Brain pericyte (primary cell): Measurements from ENCODE around the gene TMTC2.
A peak's percentile ranks its signal among the peaks of the same experiment; 100 is the strongest.

ENCODE experiments used
- DNase-seq: peaks from one replicate; pipeline ENCODE4 v3.0.0-alpha.2; 2012; ENCODE audit warnings: low read depth, low spot score

The TMTC2 gene

DNA sequence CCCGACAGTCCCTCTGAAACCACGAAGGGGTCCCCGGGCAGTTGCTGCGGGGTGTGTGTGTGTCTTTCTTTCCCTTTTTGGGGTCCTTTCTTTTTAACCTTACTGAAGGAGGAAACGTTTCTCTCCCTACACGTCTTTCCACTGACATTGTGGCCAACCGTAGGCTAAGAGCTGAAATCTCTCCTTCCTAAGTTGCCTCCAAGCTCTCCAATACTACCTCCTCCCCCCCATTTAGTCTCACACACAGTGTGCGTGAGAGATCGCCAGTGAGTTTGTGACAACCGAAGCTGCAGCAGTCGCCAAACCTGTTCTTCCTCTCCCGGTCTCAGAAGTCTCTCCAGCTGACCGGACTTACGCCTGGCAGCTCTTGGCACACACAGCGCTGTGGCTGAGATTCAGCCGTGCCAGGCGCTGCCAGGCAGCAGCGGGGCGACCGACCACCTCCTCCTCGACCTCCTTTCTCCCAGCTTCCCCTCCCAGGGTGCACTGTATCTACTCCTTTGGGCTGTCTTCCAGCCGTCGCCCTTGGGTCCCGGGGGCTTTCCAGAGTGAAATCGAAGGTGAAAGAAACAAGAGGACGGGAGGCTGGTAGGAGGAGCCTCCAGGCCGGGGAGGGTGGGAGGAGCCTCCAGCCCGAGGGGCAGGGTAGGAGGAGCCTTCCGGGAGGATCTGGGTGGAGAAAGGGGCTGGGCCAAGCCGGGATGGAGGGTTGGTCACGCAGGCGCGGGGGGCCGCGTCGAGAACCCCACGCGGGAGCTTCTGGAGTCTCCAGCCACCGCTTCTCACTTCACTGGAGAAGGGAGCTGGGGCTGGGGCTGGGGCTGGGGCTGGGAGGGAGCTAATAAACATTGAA, at the start of gene TMTC2:
Gene TMTC2, plus strand, starts transcription at position 739 of the 853 bp plus-strand sequence.
- DNase-seq, result peak; percentile 69

DNA sequence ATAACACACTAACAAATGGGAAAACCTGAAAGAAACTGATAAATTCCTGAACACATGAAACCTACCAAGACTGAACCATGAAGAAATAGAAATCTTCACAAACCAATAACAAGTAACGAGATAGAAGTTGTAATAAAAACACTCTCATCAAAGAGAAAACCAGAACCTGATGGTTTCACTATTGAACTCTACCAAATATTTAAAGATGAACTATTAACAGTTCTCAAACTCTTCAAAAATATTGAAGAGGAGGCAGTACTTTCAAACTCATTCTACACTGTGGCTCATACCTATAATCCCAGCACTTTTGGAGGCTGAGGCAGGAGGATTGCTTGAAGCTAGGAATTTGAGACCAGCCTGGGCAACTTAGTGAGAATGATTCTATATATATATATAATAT, 48.4 kb upstream of the TMTC2 start:
- DNase-seq, result no peak

DNA sequence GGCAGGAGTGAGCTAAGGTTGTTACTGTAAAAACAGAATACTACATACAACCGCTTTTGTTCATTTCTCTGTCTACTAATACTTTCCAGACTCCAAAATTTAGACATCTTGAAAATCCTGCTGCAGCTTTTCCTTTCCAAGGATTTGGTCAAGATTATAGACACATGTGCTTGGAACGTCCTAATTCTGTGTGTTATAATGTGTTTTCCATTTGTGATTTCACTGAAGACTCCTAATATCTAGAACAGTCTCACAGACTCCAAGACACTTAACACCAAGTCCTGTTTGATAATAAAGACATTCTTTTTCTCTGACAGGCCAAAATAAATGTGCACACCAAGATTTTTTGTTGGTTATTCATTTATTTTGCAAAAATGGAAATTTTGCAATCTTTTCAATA, 41.8 kb upstream of the TMTC2 start:
- DNase-seq, result no peak

DNA sequence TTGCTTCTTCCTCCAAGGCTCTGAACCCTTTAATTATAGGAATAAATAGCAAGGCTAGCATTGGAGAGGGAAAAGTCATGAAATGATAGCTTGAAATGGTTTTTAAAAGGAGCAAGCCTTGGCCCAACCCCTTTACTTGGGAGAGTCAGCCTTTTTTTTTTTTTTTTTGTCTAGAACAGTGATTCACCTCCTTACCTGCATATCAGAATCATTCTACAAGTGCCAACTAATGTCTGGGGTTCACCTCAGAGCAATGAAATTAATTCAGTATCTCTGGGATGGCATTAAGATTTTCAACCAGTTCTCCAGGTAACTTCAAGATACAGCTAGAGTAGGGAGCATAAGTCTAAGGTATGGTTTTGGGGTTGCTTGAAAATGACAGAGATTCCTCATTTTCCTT, 41.3 kb upstream of the TMTC2 start:
- no peak for DNase-seq

DNA sequence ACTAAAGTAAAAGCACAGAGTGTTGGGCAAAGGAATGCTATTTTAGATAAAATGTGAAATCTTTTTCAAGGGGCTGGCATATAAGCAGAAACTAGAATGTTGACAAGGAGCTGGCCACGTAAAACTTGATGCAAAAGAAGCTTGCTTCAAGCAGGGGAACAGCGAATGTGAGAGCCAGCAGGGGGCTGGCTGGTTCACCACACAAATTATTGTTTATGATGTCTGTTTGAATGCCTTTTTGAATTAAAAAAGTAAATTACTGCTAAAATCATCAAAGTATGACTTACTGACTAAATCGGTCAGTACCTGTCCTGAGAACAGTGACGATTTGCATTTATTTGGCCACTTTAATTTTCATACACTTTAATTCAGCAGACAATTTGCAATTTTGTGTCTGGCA, 38.9 kb upstream of the TMTC2 start:
- no peak for DNase-seq

DNA sequence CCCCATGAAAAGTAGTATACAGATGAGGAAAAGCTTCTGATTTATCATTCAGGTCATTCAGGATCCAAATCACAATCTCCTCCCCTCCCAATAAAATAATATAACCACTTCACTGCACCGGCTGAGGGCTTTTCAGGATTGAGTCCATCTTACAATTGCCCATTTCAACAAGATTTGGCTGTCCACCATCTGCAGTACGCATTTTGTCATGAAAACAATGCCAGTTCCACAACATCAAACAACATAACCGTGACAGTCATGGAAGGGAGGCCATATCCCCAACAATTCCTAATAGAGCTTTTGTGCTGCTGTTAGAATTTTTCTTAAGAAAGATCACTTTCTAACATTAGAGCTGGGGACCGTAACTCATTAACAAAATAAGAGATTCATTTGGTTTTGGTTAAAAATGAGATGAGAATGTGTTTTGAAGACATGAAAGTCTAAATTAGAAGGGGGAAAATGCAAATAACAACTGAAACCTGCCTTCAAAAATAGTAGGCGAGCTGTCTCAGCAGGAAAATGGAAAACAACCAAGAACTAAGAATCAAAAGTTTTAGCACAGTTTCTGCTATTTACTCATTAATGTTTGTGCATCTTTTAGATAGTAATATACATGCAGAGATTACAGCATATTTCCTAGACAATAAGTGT, 38.3 kb upstream of the TMTC2 start:
- no peak for DNase-seq

DNA sequence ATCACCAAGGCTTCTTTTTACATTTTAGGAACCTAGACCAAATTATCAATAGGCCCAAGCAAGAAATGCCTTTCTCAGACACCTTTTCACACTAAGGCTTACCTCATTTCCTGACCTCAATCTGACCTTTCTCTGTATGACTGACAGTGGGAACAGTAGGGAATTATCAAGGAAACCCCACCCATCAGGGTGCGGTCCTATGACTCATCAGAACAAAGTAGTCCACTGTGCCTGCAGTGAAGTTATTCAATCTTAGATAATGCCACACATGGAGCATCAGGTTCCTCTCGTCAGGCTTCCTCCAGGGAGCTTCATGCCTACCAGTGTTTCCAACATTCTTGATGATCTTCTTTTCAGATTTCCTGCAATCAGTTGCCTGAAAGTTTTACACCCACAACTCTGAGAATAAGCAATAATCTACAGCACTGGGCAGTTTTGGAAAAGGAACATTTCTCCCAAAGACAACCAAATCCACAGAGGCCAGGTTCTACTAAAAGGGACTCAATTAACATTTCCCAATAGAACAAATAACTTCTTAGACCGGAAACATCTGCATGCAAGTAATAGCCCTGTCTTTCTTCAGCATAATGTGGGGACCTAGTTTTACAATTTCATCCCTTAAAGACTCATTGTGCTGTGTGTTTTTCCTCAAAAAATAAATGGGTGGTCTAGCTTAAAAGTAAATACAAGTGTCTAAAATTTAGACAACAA, 35.9 kb upstream of the TMTC2 start:
- no peak for DNase-seq

DNA sequence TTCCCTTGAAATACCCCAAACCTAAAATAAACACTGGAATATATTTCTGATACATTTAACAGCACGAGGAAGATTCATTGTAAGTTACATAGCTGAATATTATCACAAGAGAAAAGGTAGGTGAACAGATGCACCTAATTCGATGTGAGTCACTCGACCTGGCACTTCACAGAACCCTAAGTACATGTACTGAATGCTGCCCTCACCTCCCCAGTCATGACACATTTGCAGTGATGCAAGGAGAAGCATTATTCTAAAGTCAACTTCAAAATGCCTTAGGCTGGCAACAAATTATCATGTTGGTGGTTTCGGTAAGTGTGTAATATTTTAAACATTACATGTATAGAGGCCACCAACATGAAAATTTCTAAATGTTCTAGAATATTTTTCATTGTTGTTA, 35.2 kb upstream of the TMTC2 start:
- no peak for DNase-seq

DNA sequence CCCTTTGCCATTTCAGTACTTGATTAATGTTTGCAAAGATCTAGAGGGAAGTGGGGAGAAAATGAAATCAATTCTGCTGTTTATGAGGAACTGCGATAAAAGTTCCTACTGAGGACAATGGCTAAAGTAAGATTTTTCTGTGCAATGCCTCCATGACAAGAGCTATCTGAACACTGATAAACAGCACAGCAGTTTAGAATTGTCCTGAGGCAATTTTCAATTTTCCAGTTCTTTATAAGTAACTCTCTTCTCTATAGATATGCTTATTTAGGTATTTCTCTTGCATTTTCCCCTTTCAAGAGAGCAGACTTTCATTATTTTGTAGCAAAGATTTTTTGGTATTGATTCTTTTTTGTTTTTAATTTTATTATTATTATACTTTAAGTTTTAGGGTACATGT, 34.6 kb upstream of the TMTC2 start:
- DNase-seq, result no peak

DNA sequence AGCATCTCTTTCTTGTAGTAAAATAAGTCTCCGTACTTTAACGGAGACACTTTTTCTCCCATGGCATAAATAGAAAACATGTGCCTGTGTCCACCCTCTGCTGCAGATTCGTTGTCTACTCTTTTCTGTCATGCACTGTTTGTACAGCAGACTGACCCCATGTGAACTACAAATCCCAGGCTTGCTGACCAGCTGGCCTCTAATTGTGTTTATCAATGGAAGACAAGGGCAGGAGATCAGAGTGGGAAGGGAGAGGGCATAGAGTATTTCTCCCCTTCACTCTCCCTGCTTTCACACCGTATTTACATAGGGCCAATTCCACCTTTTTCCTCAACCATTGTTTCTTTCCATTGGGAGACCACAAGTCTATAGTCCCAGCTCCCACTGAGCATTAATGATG, 31.0 kb upstream of the TMTC2 start:
- no peak for DNase-seq

DNA sequence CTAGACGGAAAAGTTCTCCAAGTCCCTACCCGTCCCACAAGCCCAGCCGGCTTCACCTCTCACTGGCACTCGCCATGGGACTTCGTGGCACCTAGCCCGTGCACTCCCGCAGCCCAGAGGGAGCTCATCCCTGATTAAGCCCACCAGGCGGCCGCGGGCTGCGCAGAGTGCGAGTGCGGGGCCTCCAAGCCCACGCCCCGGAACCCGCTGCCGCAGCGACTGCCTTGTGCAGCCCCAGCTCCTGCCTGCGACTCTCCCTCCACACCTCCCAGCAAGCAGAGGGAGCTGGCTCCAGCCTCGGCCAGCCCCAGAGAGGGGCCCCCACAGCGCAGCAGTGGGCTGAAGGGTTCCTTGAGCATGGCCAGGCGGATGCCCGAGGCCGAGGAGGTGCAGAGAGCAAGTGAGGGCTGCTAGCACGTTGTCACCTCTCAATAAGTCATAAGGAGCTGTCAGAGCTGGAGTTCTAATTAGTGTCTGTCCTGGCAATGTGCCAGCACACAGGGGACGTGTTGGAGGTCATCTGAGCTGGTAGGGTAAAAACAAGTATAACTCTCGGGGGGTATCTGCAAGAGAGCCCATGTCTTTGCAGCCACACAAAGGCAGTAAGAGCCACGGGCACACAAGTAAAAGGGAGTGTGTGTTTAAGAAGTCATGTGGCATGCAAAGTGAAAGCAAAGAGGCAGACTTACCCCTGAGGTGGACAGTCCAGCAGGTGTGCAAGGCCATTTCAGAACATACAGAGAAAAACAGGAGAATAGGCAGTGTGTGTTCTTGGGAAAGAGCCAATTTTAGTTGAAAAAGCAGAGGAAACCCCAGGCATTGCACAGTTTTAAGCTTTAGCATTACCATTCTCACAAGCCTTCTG, 27.1 kb upstream of the TMTC2 start:
- no peak for DNase-seq

DNA sequence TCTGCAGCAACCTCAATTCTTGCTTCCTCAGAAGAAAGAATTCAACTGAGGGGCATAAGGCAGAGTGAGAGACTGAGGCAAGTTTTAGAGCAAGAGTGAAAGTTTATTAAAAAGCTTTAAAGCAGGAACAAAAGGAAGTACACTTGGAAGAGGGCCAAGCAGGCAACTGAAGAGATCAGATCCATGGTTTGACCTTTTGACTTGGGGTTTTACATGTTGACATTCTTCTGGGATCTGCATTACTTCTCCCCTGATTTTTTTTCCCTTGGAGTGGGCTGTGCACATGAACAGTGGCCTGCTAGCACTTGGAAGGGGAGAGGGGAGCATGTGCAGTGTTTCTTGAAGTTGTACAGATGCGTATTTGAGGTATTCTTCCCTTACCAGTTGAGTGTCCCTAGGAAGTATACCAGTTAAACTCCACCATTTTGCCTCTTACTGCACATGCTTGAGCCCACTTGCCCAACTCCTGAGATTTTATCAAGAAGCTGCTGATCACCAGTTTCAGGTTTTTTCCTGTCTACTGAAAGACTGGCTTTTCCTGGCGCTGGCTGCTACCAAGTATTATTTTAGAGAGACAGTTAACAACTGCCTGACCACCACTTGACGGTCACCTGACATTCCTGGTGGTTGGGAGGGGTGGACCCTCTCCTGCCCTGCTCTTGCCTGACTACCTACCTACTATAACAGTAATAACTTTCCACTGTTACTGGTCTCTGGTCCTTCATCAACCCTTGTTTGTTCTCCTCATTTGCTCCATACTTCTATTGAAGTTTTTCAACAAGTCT, 26.0 kb upstream of the TMTC2 start:
- no peak for DNase-seq

DNA sequence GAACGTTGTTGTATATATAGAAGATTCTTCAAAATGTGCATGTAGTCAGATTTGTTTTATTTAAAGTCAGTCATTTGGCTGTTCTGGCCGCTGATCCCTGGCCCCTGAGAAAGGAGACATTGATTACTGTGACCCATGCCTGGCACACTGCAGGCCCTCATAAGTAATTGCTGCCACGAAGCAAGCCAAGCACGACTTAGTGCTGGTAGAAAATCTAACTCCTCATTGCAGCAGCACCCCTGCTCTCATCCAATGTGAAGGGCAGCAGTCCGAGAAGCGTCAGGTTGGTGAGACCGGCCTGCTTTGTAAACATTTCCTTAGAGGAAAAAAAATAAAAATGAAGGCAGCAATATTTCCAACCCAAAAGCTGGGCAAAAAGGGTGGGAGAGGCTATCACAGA, 22.8 kb upstream of the TMTC2 start:
- DNase-seq, result no peak

DNA sequence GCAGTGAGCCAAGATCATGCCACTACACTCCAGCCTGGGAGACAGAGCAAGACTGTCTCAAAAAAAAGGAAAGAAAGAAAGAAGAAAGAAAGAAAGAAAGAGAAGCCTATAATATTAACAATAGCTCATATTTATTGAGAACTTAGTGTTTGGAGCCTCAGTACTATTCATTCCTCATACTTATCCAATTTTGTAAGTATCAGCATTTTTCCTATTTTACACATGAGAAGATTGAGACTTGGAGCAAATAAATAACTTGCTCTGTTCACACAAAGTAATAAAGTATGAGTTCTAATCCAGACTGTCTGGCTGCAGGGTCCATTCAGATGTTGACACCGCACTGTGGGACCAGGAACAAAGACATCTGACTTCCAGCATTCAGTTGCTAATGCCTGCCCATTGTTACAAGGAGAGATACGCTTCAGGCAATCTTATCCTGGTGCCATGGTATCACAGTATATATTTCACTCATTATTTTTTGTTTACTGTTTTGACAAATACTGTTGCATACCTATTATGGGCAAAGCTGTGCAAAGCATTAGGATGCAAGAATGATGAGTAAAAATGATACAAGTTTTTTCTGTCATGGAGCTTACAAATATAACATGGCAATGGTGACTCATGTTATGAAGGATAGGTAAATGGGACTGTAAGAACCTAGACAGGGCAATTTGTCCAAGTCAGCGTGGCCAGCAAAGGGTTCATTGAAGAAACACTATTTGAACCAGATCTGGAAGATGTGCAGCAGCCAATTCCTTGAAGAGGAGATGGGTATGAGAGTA, 21.4 kb upstream of the TMTC2 start:
- no peak for DNase-seq

DNA sequence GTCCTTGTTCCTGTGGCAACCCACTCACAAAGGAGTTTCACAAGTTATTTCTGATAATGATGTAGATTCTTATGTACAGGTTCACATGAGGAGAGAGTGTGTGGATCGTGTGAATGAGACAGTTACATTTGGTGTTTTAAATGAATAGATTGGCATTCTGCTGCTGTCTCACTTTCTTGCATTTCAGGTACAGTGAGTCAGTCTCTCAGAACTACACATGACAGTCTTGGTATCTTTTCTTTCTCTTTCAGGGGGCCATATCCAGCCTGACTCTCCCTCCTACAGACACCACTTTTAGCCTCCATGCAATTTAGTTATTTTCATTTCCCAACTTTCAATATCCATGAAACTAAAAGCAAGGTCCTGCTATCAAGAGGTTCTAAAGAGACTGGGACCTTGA, 19.9 kb upstream of the TMTC2 start:
- DNase-seq, result no peak

DNA sequence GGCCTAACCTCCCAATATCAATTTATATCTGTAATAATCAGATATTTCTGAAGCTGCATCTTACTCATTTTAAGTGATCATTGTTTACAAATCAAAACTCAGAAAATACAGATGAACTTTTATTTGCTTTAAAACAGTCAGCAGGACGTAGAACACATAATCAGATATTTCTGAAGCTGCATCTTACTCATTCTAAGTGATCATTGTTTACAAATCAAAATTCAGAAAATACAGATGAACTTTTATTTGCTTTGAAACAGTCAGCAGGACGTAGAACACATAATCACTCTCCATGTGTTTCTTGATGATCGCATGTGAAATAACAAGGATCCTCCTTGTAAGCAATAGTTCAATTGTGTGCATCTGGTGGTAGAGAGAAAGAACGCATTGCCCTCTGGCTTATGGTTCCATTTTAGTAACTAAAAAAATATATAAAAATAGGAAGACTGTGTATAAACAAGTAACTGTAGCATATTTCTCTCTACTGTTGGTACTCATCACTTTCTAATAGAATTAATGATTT, 15.0 kb upstream of the TMTC2 start:
- no peak for DNase-seq

DNA sequence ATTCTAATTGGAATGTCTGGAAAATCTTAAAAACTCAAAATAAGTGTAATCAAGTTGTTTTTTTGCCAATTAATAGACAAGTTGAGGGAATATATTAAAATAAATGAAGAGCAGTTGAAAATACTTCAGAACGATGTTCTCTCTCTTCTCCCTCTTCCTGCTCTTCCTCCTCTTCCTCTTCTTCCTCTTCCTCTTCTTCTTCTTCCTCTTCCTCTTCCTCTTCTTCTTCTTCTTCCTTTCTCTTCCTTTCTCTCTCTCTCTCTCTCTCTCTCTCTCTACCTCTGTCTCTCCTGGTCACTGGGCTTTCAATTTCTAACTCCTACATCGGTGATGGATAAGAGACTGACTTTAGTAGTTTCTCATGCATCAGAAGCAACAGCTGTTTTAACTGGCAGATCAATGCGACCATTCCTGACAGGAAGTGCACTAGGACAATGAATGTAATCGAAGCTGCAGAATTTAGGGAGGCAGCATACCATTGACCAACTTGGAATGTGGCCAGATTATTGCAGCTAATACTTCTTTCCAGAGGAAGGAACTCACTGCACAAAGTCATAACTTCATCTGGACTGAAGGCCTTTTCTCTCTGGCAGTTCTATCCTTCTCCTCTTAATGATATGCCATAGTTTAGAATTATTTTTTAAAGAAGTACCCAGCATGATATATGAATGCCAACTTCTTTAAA, 13.8 kb upstream of the TMTC2 start:
- DNase-seq, result no peak

DNA sequence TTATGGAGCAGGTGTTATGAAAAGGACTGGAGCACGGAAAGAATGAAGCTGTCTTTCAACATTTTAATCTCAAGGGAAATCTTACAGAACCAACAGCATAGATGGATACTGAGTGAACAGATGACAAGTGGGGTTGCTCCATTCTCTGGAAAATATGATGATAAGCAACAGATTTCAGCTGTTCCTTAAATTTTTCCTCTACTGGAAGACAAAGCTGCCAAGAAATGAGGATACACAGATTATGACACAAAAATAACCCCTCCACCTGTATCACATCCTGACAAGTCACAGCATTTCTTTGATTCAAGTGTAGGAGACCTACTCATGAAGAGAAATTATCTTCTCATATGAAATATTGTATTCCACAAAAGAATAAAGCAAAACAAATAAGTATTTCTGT, 13.0 kb upstream of the TMTC2 start:
- DNase-seq, result no peak

DNA sequence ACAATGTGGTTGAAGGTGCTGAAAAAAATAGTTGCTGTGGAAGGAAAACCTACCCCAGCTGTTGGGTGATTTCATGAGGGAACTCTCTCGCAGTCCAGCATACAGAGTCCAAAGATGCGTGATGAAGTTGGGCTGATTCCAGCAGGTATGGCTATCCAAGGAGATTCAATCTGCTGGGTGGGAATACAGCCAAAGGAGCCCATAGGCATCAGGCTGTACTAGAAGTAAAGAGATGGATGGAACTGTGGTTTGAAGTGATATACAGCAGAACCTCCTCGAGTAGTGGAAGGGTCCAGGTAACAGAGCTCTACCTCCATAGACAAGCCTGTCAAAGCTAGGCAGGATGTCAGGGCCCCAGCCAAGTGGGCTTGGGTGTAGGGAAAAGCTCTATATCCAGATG, 11.5 kb upstream of the TMTC2 start:
- DNase-seq, result no peak
